Coronary artery (tissue), 2 donors: Measurements from ENCODE around the gene FGF19.

Experiments
- DNase-seq: peaks from one replicate; pipeline ENCODE4 v3.0.0-alpha.2; 2017; ENCODE audit warnings: low spot score
- H3K27ac ChIP-seq, 2 donors: fragments of 200-600 bp; sonication (generic); one replicate each; pipeline ENCODE4 v1.5.1; 2016 to 2019
- H3K4me3 ChIP-seq: fragments of 200-600 bp; sonication (generic); 2 replicates; pipeline ENCODE4 v1.5.1; 2016; ENCODE audit warnings: mild to moderate bottlenecking, moderate library complexity
- CTCF ChIP-seq: fragments of 200-600 bp; sonication (generic); IDR thresholded peaks from one replicate; pipeline ENCODE4 v1.5.1; 2019; ENCODE audit warnings: antibody characterized with exemption

FGF19 gene

DNA sequence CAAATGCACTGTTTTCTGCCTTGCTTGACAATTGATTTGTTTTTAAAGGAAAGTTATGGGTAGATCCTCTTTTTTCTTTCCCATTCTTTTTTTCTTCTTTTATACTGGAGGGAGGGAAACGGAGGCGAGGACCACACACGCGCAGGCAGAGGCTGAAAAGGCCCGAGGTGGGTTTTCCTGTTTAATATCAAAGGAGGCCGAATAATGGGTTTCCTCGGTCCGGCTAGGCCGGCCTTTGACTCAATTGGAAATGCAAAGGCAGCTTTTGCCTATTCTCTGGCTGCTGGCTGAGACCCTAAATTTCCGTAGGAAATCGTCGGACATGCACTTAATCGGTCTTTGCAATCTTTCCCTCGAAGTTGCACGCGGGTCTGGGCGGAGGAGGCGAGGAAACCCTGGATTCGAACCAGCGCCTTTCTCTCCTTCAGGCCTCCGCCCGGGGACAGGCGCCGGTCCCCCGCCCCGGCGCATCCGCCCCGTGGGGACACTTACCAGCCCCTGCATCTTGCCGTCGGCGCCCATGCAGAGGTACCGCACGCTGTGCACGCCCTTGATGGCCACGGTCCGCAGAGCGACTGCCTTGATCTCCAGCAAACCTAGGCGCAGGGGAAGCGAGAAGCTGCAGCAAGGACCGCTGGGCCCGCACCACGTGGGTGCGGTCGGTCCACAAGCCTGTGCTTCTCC lies 911 bp downstream of the FGF19 start:
- DNase-seq = no peak
- H3K4me3 ChIP-seq = peak overlapping the region; percentile 63
- no peak for TF ChIP-seq CTCF
- no peak overlapping the region for H3K27ac ChIP-seq

- DNase-seq = no peak
- Histone ChIP-seq H3K4me3 (no peak overlapping the region), H3K27ac (no peak overlapping the region)
- TF ChIP-seq CTCF = no peak
Measured at GRCh38 chr11:69702239-69702691, 1.6 kb downstream of the FGF19 start.

DNA sequence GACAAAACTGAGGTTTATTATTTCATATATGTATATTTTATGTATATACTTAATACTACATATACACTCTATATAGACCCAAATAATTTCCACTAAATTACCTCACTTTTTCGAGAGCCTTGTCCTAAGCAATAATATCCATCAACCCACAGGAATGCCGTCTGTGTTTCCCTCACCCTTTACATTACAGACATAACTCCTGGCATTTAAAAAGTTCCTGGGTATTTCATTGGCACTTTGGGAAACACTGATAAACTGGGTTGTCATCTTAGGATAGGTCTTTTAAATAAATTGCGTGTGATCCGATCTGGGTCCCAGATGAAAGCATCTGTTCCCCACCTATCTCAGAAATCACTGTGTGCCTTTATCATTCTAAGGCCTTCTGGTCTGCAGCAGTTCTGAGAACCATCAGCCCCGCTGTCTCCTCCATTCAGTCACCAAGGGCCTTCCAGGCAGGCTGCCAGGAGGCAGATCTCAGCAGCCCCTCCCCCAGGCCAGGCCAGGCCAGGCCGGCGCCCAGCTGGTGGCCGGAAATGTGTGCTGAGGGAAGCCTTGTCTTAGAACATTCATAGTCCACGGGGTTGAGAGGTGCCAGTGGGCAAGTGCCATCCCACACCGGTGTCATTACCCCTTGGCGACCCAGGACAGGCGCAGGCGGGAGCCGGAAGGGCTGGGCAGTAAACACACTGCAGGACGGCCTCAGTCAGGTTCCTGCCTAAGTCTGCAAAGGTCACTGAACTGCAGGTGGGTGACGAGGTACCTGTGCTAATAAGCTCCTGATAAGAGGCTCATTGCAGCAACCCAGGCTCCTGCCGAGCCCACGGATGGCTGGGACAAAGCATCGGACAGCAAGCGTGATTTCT lies 3.3 kb downstream of the FGF19 start:
- Histone ChIP-seq H3K4me3 (no peak overlapping the region), H3K27ac (no peak overlapping the region)
- TF ChIP-seq CTCF = no peak
- DNase-seq = no peak

DNA sequence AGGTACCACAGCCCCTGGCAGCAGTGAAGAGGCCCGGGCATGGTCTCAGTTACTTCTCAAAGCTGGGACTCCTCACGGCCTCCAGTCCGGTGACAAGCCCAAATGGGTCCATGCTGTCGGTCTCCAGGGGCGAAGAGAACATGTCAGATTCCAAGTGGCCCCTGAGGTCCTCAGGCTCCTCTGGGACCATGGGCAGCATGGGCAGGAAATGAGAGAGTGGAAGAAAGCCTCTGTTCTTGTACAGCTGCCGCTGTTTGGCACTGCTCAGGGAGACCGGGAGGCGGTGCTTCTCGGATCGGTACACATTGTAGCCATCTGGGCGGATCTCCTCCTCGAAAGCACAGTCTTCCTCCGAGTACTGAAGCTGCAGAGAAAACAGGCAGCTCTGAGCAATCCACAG lies 4.6 kb downstream of the FGF19 start:
- Histone ChIP-seq H3K27ac (no peak overlapping the region), H3K4me3 (no peak overlapping the region)
- TF ChIP-seq CTCF = no peak
- DNase-seq = no peak

DNA sequence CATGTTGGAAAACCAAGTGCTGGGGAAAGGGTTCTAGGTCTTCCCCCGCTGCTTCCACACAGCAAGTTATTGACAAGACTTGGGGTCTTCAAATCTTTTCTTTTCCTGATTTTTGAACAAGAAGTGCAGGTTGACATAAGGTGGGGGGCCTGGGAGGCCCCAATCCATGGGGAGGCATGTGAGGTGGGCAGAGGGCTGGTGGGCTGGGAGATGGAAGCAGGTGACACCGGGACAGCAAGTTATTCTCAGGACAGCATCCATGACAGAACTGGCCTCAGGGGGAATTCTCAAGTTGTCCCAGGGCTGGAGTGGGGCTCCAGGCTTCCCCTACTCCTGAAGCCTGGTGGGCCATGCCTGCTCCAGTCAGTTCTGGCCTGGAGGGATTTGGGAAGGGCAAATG lies 5.5 kb downstream of the FGF19 start:
- DNase-seq = no peak
- no peak overlapping the region for H3K4me3 ChIP-seq
- TF ChIP-seq CTCF = no peak
- H3K27ac ChIP-seq = no peak overlapping the region

GRCh38 chr11:69697861-69698260 lies 6.0 kb downstream of the FGF19 start:
- Histone ChIP-seq H3K27ac (no peak overlapping the region), H3K4me3 (no peak overlapping the region)
- DNase-seq = no peak
- TF ChIP-seq CTCF = no peak

DNA sequence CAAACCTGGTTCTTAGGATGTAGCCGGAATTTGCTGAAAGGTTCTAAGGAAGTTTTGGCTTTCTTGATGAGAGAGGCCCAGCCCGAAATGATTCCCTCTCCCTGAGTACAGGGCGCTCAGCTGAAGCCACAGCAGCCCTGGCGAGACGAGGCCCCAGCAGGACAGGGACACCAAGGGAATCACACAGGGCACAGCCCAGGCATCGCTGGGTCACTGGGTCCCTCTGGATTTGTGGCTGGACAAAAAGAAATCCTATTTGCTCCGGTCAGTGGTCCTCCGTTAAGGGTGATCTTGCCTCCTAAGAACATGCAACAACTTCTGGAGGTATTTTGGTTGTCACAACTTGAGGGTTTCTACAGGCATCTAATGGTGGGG lies 6.4 kb downstream of the FGF19 start:
- DNase-seq = no peak

More for the DNA sequence above, 6.4 kb downstream of the FGF19 start:
- Histone ChIP-seq H3K4me3 (no peak overlapping the region), H3K27ac (no peak overlapping the region)
- TF ChIP-seq CTCF = no peak
